SK-N-SH (cell line): ENCODE results near the gene SFXN1. TPM values are rescaled to one million over a fixed set of nuclear protein-coding genes. Genes with fewer than 3 reads are reported as not detected.

Source experiments
- CTCF ChIA-PET: fragments of 300-600, 350-600 bp; formaldehyde crosslinking; extraction: SDS; loops from one replicate; lab custom pipeline; 2021; lab: Yijun Ruan, JAX
- POLR2A ChIA-PET: fragments of 350-600 bp; sonication (Branson Sonifier 250); formaldehyde crosslinking; extraction: SDS; loops from one replicate; lab custom pipeline; 2020; ENCODE audit warnings: antibody characterized with exemption, inconsistent platforms; lab: Yijun Ruan, JAX
- DNase-seq: peaks from one replicate; pipeline ENCODE4 v3.0.0; 2012
- H2AFZ ChIP-seq: fragments of 200-600 bp; sonication (generic); 2 replicates; pipeline ENCODE4 v1.8.1; 2016; ENCODE audit warnings: antibody characterized with exemption, mild to moderate bottlenecking, low read depth
- H3F3A ChIP-seq: fragments of 200-600 bp; sonication (generic); replicated peaks from 2 replicates; pipeline ENCODE3; 2016; ENCODE audit warnings: antibody characterized with exemption, mild to moderate bottlenecking; ENCODE audit not compliant: insufficient read depth
- H3K27ac ChIP-seq, 2 experiments: fragments of 200-500 bp in 1 of 2; fragments of 200-600 bp in 1 of 2; sonication (Bioruptor generic) in 1 of 2; sonication (generic), shearing (Covaris generic) in 1 of 2; 2 replicates each; pipeline versions ENCODE4 v1.5.1 to v1.6.1; 2014 to 2016; ENCODE audit warnings: low read depth in 2 of 2, inconsistent platforms in 1 of 2, low read length in 1 of 2, mild to moderate bottlenecking in 1 of 2, mixed read lengths in 1 of 2
- H3K27me3 ChIP-seq: fragments of 200-600 bp; sonication (generic), shearing (Covaris generic); 2 replicates; pipeline ENCODE4 v1.6.1; 2016; ENCODE audit warnings: mixed run types; ENCODE audit not compliant: insufficient read depth
- H3K36me3 ChIP-seq, 2 experiments: fragments of 200-500 bp in 1 of 2; fragments of 200-600 bp in 1 of 2; sonication (Bioruptor generic) in 1 of 2; sonication (generic) in 1 of 2; replicated peaks in 1 of 2; 2 replicates each; pipeline versions ENCODE3 to v1.5.1; 2014 to 2016; ENCODE audit warnings: low read length in 1 of 2, mild to moderate bottlenecking in 1 of 2; ENCODE audit not compliant: insufficient read depth in 2 of 2, control insufficient read depth in 1 of 2
- H3K4me1 ChIP-seq, 2 experiments: fragments of 200-500 bp in 1 of 2; fragments of 200-600 bp in 1 of 2; sonication (Bioruptor generic) in 1 of 2; sonication (generic), shearing (Covaris generic) in 1 of 2; 2 replicates each; pipeline versions ENCODE4 v1.5.1 to v1.6.1; 2014 to 2016; ENCODE audit warnings: low read depth in 1 of 2, low read length in 1 of 2, mixed run types in 1 of 2; ENCODE audit not compliant: insufficient read depth in 2 of 2, control insufficient read depth in 1 of 2
- H3K4me2 ChIP-seq: fragments of 200-600 bp; sonication (generic), shearing (Covaris generic); 2 replicates; pipeline ENCODE4 v1.6.1; 2017; ENCODE audit warnings: mixed run types
- H3K4me3 ChIP-seq, 2 experiments: fragments of 200-500 bp in 1 of 2; fragments of 200-600 bp in 1 of 2; sonication (Bioruptor generic) in 1 of 2; sonication (generic), shearing (Covaris generic) in 1 of 2; 2 replicates each; pipeline versions ENCODE4 v1.5.1 to v1.8.1; 2014 to 2016; ENCODE audit warnings: low read depth in 2 of 2, inconsistent platforms in 1 of 2, low read length in 1 of 2, mild to moderate bottlenecking in 1 of 2, mixed read lengths in 1 of 2, moderate library complexity in 1 of 2
- H3K79me2 ChIP-seq: fragments of 200-600 bp; sonication (generic); 2 replicates; pipeline ENCODE4 v1.8.1; 2017; ENCODE audit warnings: mild to moderate bottlenecking; ENCODE audit not compliant: insufficient read depth
- H3K9ac ChIP-seq: fragments of 200-600 bp; sonication (generic); 2 replicates; pipeline ENCODE4 v1.6.1; 2017; ENCODE audit warnings: mixed run types
- H3K9me2 ChIP-seq: fragments of 200-600 bp; sonication (generic); 2 replicates; pipeline ENCODE4 v1.6.1; 2017; ENCODE audit warnings: mixed run types
- H3K9me3 ChIP-seq: fragments of 200-600 bp; sonication (generic); 2 replicates; pipeline ENCODE4 v1.6.1; 2017; ENCODE audit warnings: mixed run types, mild to moderate bottlenecking, moderate library complexity
- H4K20me1 ChIP-seq: fragments of 200-600 bp; sonication (generic); 2 replicates; pipeline ENCODE4 v1.6.1; 2017; ENCODE audit warnings: mild to moderate bottlenecking, mixed run types; ENCODE audit not compliant: insufficient read depth
- ELF1 ChIP-seq: IDR thresholded peaks from 2 replicates; pipeline ENCODE4 v1.4.0; 2012
- EP300 ChIP-seq, 2 experiments: IDR thresholded peaks; 2 replicates each; pipeline versions ENCODE4 v1.4.0 to v1.6.1; 2012; ENCODE audit warnings: borderline replicate concordance in 1 of 2, low read depth in 1 of 2, low read length in 1 of 2
- FOXJ3 ChIP-seq: sonication (generic); formaldehyde crosslinking; IDR thresholded peaks from 2 replicates; pipeline ENCODE4 v1.5.1; 2020; ENCODE audit warnings: mild to moderate bottlenecking, missing genetic modification reagents
- GABPA ChIP-seq: IDR thresholded peaks from 2 replicates; pipeline ENCODE4 v1.4.0; 2012; ENCODE audit warnings: low read depth, mild to moderate bottlenecking
- GATA2 ChIP-seq: sonication (generic); formaldehyde crosslinking; IDR thresholded peaks from 2 replicates; pipeline ENCODE4 v1.5.0; 2020; ENCODE audit warnings: mild to moderate bottlenecking, missing genetic modification reagents
- MEF2A ChIP-seq: IDR thresholded peaks from 2 replicates; pipeline ENCODE4 v1.4.0; 2012; ENCODE audit warnings: low read depth, borderline replicate concordance
- NFIC ChIP-seq: IDR thresholded peaks from 2 replicates; pipeline ENCODE4 v1.4.0; 2012; ENCODE audit warnings: borderline replicate concordance
- NRF1 ChIP-seq: IDR thresholded peaks from 2 replicates; pipeline ENCODE4 v1.6.1; 2012; ENCODE audit warnings: low read depth, mild to moderate bottlenecking, low read length
- PBX3 ChIP-seq: IDR thresholded peaks from 2 replicates; pipeline ENCODE4; 2012
- POLR2AphosphoS5 ChIP-seq: IDR thresholded peaks from 2 replicates; pipeline ENCODE4 v1.6.1; 2012; ENCODE audit warnings: low read depth, low read length
- RAD21 ChIP-seq: IDR thresholded peaks from 2 replicates; pipeline ENCODE4 v1.6.1; 2012; ENCODE audit warnings: mild to moderate bottlenecking, low read length
- RCOR1 ChIP-seq: fragments of 150-350 bp; IDR thresholded peaks from 2 replicates; pipeline ENCODE4 v1.6.1; 2017; ENCODE audit warnings: antibody characterized with exemption, low read length
- REST ChIP-seq: IDR thresholded peaks from 2 replicates; pipeline ENCODE4 v1.6.1; 2012; ENCODE audit warnings: mild to moderate bottlenecking, low read depth, low read length, moderate library complexity
- RFX5 ChIP-seq: IDR thresholded peaks from 2 replicates; pipeline ENCODE4 v1.6.1; 2012; ENCODE audit warnings: mild to moderate bottlenecking, improper control_type of control experiment, low read length
- RXRA ChIP-seq: IDR thresholded peaks from 2 replicates; pipeline ENCODE4 v1.4.0; 2012; ENCODE audit warnings: low read depth, mild to moderate bottlenecking, borderline replicate concordance
- SMC3 ChIP-seq: IDR thresholded peaks from 2 replicates; pipeline ENCODE4 v1.6.1; 2012; ENCODE audit warnings: low read depth, low read length, improper control_type of control experiment
- TAF1 ChIP-seq: IDR thresholded peaks from 2 replicates; pipeline ENCODE4 v1.6.1; 2012; ENCODE audit warnings: low read depth, mild to moderate bottlenecking, low read length, moderate library complexity, borderline replicate concordance
- TCF12 ChIP-seq: IDR thresholded peaks from 2 replicates; pipeline ENCODE4 v1.4.0; 2012
- TEAD4 ChIP-seq: IDR thresholded peaks from 2 replicates; pipeline ENCODE4 v1.4.0; 2012; ENCODE audit warnings: mild to moderate bottlenecking, borderline replicate concordance; ENCODE audit not compliant: insufficient read depth
- USF1 ChIP-seq: IDR thresholded peaks from 2 replicates; pipeline ENCODE4 v1.4.0; 2012; ENCODE audit warnings: low read depth, borderline replicate concordance
- YY1 ChIP-seq: IDR thresholded peaks from 2 replicates; pipeline ENCODE4 v1.4.0; 2012; ENCODE audit warnings: low read depth, mild to moderate bottlenecking
- WGBS: methylation state at CpG from one replicate; pipeline ENCODE4 v1.1.6; 2017; ENCODE audit warnings: low lambda C conversion rate; 5-methylcytosine and 5-hydroxymethylcytosine counted together
- polyA plus RNA-seq, 3 experiments: library from polyadenylated mRNA; depleted of rRNA; stranded (reverse); fragments of >200 nt; gene quantifications; 2 replicates each; pipeline ENCODE4 v1.2.3, GENCODE V29; 2012

The SFXN1 gene
- polyA plus RNA-seq, 1 of the 3 experiments (the other 2 are of a cell fraction): 73.6 TPM

GRCh38 chr5:175461370-175461769 lies 17.0 kb upstream of the SFXN1 start:
- TF ChIP-seq RAD21: no peak
- TF ChIP-seq, all 33 proteins: peak for 0
- CTCF ChIA-PET: interaction anchor here (1.0 to 2.0 kb wide), 3 partner anchors 9 to 510 kb away, joined by 3 to 10 read pairs (median 8); no protein-coding TSS in a partner anchor
- no peak overlapping the region for H3K4me3 ChIP-seq
- H2AFZ ChIP-seq: no peak overlapping the region
- no peaks in the 10 kb centered on the region for H3K9me3 ChIP-seq
- no peaks in the 10 kb centered on the region for H3K79me2 ChIP-seq
- no peaks in the 10 kb centered on the region for H3K36me3 ChIP-seq
- H3K27me3 ChIP-seq: no peaks in the 10 kb centered on the region
- POLR2A ChIA-PET: no interaction called here
- no peak overlapping the region for H3K27ac ChIP-seq
- H4K20me1 ChIP-seq: no peaks in the 10 kb centered on the region
- no peak overlapping the region for H3K9ac ChIP-seq
- H3K4me2 ChIP-seq: no peak overlapping the region
- H3K9me2 ChIP-seq: no peaks in the 10 kb centered on the region
- 69% methylated on average over 13 of the region's 13 CpGs for WGBS
- no peaks in the 10 kb centered on the region for H3F3A ChIP-seq
- DNase-seq: no peak
- no peaks in the 10 kb centered on the region; a peak in 1 of 4 replicates for H3K4me1 ChIP-seq

GRCh38 chr5:175463641-175464040 lies 14.7 kb upstream of the SFXN1 start:
- Histone ChIP-seq H3K27ac (no peak overlapping the region), H3K4me2 (no peak overlapping the region), H4K20me1 (no peaks in the 10 kb centered on the region), H3K36me3 (no peaks in the 10 kb centered on the region), H3F3A (no peaks in the 10 kb centered on the region), H3K4me3 (no peak overlapping the region), H3K79me2 (no peaks in the 10 kb centered on the region), H2AFZ (no peak overlapping the region), H3K9me2 (no peaks in the 10 kb centered on the region), H3K27me3 (no peaks in the 10 kb centered on the region), H3K9me3 (no peaks in the 10 kb centered on the region), H3K4me1 (no peaks in the 10 kb centered on the region; a peak in 1 of 4 replicates), H3K9ac (no peak overlapping the region)
- no peak for DNase-seq
- ChIA-PET CTCF (interaction anchor here (0.9 to 3.2 kb wide), 12 partner anchors 8 to 554 kb away, joined by 3 to 40 read pairs (median 4); partner anchors contain the start of gene SFXN1), POLR2A (interaction anchor here (1.4 kb wide), 1 partner anchor 14 kb away, joined by 5 read pairs; the partner anchor contains the start of gene SFXN1)
- TF ChIP-seq POLR2AphosphoS5 (no peak), NFIC (no peak), NRF1 (no peak), RCOR1 (no peak), EP300 (IDR thresholded peaks at IDR 0.05; ENCODE audit: borderline replicate concordance in 1 of 2, low read depth in 1 of 2, low read length in 1 of 2) (no peak), USF1 (no peak), MEF2A (no peak), ELF1 (no peak), GATA2 (CRISPR knock-in tag) (no peak), REST (no peak), TAF1 (no peak), TEAD4 (no peak), RXRA (no peak), FOXJ3 (CRISPR knock-in tag) (no peak), TCF12 (no peak), GABPA (no peak), PBX3 (no peak), YY1 (no peak), SMC3 (no peak), RFX5 (no peak)
- WGBS: 53% methylated on average over 3 of the region's 3 CpGs
